ENCODE results near the gene C14orf180.
"Not testable (repeated sequence)": the region's sequence is repeated elsewhere in the genome, so short reads cannot be mapped to it uniquely, and the experiment has no call there.

C14orf180 gene

GRCh38 chr14:104579939-104580338 lies 375 bp downstream of the C14orf180 start:
- DNase-seq = not testable (repeated sequence)

- no peak for DNase-seq
Observed at GRCh38 chr14:104580961-104581360, 1.4 kb downstream of the C14orf180 start.

GRCh38 chr14:104581521-104581920 lies 2.0 kb downstream of the C14orf180 start:
- DNase-seq = no peak

- DNase-seq = no peak
Observed at GRCh38 chr14:104582005-104582404, 2.4 kb downstream of the C14orf180 start.

GRCh38 chr14:104582662-104583061 lies 3.1 kb downstream of the C14orf180 start:
- no peak for DNase-seq

- no peak for DNase-seq
Observed at GRCh38 chr14:104583424-104584306, 4.1 kb downstream of the C14orf180 start.

- DNase-seq = no peak
Observed at GRCh38 chr14:104584557-104584956, 5.0 kb downstream of the C14orf180 start.

- DNase-seq = no peak
Observed at GRCh38 chr14:104585966-104586697, 6.6 kb downstream of the C14orf180 start.

GRCh38 chr14:104586832-104587620 lies 7.5 kb downstream of the C14orf180 start:
- DNase-seq = no peak

GRCh38 chr14:104587641-104588040 lies 8.1 kb downstream of the C14orf180 start:
- no peak for DNase-seq

GRCh38 chr14:104588066-104588857 lies 8.7 kb downstream of the C14orf180 start:
- no peak for DNase-seq

GRCh38 chr14:104589338-104590195 lies 10.0 kb downstream of the C14orf180 start:
- DNase-seq = no peak

- DNase-seq = no peak
Observed at GRCh38 chr14:104590240-104590965, 10.8 kb downstream of the C14orf180 start.

GRCh38 chr14:104591031-104591430 lies 11.5 kb downstream of the C14orf180 start:
- no peak for DNase-seq

- no peak for DNase-seq
Observed at GRCh38 chr14:104591506-104592291, 12.1 kb downstream of the C14orf180 start.

GRCh38 chr14:104592292-104592672 lies 12.7 kb downstream of the C14orf180 start:
- DNase-seq = no peak

GRCh38 chr14:104592785-104593184 lies 13.2 kb downstream of the C14orf180 start:
- no peak for DNase-seq

- no peak for DNase-seq
Observed at GRCh38 chr14:104593241-104593701, 13.7 kb downstream of the C14orf180 start.

- no peak for DNase-seq
Observed at GRCh38 chr14:104593710-104594136, 14.2 kb downstream of the C14orf180 start.
